Coronary artery (tissue), 2 donors: ENCODE data around the gene MAFB.
A peak's percentile ranks its signal among the peaks of the same experiment; 100 is the strongest.

ENCODE experiments used
- DNase-seq: peaks from one replicate; pipeline ENCODE4 v3.0.0-alpha.2; 2017; ENCODE audit warnings: low spot score
- H3K27ac ChIP-seq, 2 donors: fragments of 200-600 bp; sonication (generic); one replicate each; pipeline ENCODE4 v1.5.1; 2016 to 2019
- H3K4me3 ChIP-seq: fragments of 200-600 bp; sonication (generic); 2 replicates; pipeline ENCODE4 v1.5.1; 2016; ENCODE audit warnings: mild to moderate bottlenecking, moderate library complexity
- CTCF ChIP-seq: fragments of 200-600 bp; sonication (generic); IDR thresholded peaks from one replicate; pipeline ENCODE4 v1.5.1; 2019; ENCODE audit warnings: antibody characterized with exemption

MAFB gene

GRCh38 chr20:40694246-40694645 is 5.2 kb upstream of the MAFB start:
- Histone ChIP-seq H3K27ac (no peak overlapping the region), H3K4me3 (no peak overlapping the region)
- no peak for TF ChIP-seq CTCF
- no peak for DNase-seq

- Histone ChIP-seq H3K4me3 (peak overlapping the region; percentile 49), H3K27ac (no peak overlapping the region)
- DNase-seq: no peak
- TF ChIP-seq CTCF: no peak
Observed at GRCh38 chr20:40692240-40693011, 3.4 kb upstream of the MAFB start.

- Histone ChIP-seq H3K27ac (peak overlapping the region in 1 of 2 donors; percentile 94), H3K4me3 (peak overlapping the region; percentile 88)
- no peak for TF ChIP-seq CTCF
- no peak for DNase-seq
Observed at GRCh38 chr20:40691566-40692239, 2.7 kb upstream of the MAFB start.

GRCh38 chr20:40690836-40691565 is 2.0 kb upstream of the MAFB start:
- Histone ChIP-seq H3K27ac (peak overlapping the region in 1 of 2 donors; percentile 94), H3K4me3 (peak overlapping the region; percentile 88)
- TF ChIP-seq CTCF: no peak
- no peak for DNase-seq

GRCh38 chr20:40689943-40690835 is 1.2 kb upstream of the MAFB start:
- peak overlapping the region; percentile 88 for H3K4me3 ChIP-seq
- DNase-seq: peak; percentile 93
- peak overlapping the region; percentile 87 to 94 for H3K27ac ChIP-seq
- TF ChIP-seq CTCF: peak; percentile 93
